ENCODE data around the gene AFG1L.
A peak's percentile ranks its signal among the peaks of the same experiment; 100 is the strongest.

AFG1L gene

GRCh38 chr6:108565893-108566292 lies 271.0 kb downstream of the AFG1L start:
- no peak overlapping the region for H3K4me3 ChIP-seq (ENCODE audit: low read length)
- no peak for TF ChIP-seq CTCF (conservative IDR thresholded peaks at IDR 0.05; ENCODE audit: low read depth, low read length)
- DNase-seq (ENCODE audit: low read depth) = no peak

- DNase-seq (ENCODE audit: low read depth) = no peak
- TF ChIP-seq CTCF (conservative IDR thresholded peaks at IDR 0.05; ENCODE audit: low read depth, low read length) = no peak
- H3K4me3 ChIP-seq (ENCODE audit: low read length) = no peak overlapping the region
Measured at GRCh38 chr6:108566406-108566805, 271.6 kb downstream of the AFG1L start.

- no peak for DNase-seq (ENCODE audit: low read depth)
- TF ChIP-seq CTCF (conservative IDR thresholded peaks at IDR 0.05; ENCODE audit: low read depth, low read length) = no peak
- no peak overlapping the region for H3K4me3 ChIP-seq (ENCODE audit: low read length)
Measured at GRCh38 chr6:108568101-108568500, 273.2 kb downstream of the AFG1L start.

GRCh38 chr6:108568551-108569305 lies 273.9 kb downstream of the AFG1L start:
- no peak overlapping the region for H3K4me3 ChIP-seq (ENCODE audit: low read length)
- DNase-seq (ENCODE audit: low read depth) = no peak
- no peak for TF ChIP-seq CTCF (conservative IDR thresholded peaks at IDR 0.05; ENCODE audit: low read depth, low read length)

GRCh38 chr6:108570517-108570916 lies 275.7 kb downstream of the AFG1L start:
- no peak for DNase-seq (ENCODE audit: low read depth)
- no peak overlapping the region for H3K4me3 ChIP-seq (ENCODE audit: low read length)
- peak; percentile 21 for TF ChIP-seq CTCF (conservative IDR thresholded peaks at IDR 0.05; ENCODE audit: low read depth, low read length)

GRCh38 chr6:108574457-108575141 lies 279.7 kb downstream of the AFG1L start:
- no peak for DNase-seq (ENCODE audit: low read depth)
- TF ChIP-seq CTCF (conservative IDR thresholded peaks at IDR 0.05; ENCODE audit: low read depth, low read length) = no peak
- no peak overlapping the region for H3K4me3 ChIP-seq (ENCODE audit: low read length)
